Activated CD8-positive, alpha-beta memory T cell treated with anti-CD3 and anti-CD28 coated beads, Interleukin-2, amount 50 U/mL, for 24 hours (primary cell): ENCODE results near the gene C19orf53.

ENCODE experiments used
- DNase-seq: peaks from one replicate; pipeline ENCODE4 v3.0.0-alpha.2; 2020; ENCODE audit errors: extremely low read depth

The C19orf53 gene

DNA sequence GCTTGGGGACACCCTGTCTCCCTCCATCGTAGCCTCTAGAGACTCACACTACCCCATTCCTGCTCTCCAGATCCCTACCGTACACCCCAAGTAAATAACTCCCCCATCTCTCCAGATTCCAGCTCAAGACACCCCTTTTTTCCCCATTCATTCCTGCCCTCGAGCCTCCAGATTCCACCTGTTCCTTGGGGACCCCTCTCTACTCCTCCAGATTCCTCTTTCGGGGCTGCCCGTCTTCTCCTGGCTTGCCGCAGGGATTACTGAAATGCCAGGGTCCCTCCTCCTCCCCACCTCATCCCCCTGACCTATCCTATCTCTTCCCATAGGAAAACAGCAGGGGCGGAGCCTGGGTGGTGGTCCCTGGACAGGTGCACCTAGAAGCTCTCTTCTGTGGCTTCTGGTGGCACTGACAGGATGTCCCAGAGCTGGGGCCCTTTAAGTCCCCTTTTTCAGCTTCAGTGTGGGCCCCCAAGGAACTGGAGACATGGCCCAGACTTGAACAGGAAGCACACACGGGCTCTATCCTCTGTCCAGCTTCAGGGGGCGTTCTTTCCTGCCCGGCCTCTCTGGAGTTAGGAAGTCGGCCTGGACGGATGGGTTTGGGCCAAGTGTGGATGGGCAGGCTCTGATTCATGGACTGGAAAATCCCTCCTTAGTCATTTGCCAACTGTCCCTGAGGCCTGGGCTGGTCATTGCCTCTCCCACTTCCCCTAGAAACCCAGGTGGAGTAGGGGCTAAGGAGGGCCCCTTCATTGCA, 22.2 kb downstream of the C19orf53 start:
- no peak for DNase-seq

DNA sequence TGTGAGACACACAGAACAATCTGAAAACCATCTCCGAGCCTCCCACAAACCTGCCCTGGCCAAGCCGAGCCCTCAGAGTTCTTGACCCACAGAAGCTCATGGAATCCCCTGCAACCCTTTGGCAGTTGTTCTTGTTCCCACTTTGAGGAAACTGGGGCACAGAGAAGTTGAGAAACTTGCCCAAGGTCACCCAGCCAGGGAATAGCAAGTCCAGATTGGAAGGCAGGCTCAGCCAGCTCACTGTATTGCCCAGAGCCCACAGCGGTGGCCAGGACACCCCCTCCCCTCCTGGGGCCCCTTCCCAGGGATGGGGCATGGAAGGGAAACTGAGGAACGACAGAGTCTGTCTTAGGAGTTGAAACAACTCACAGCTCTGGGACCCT, 22.8 kb downstream of the C19orf53 start:
- no peak for DNase-seq

GRCh38 chr19:13797870-13798269, 23.6 kb downstream of the C19orf53 start:
- DNase-seq: no peak

- no peak for DNase-seq
These were observed 25.4 kb downstream of the C19orf53 start for GRCh38 chr19:13799669-13800068.

- DNase-seq: no peak
These were observed 28.8 kb downstream of the C19orf53 start for GRCh38 chr19:13803038-13803437.

- DNase-seq: no peak
These were observed 30.8 kb downstream of the C19orf53 start for GRCh38 chr19:13804830-13805683.

GRCh38 chr19:13806728-13807127, 32.5 kb downstream of the C19orf53 start:
- DNase-seq: no peak

DNA sequence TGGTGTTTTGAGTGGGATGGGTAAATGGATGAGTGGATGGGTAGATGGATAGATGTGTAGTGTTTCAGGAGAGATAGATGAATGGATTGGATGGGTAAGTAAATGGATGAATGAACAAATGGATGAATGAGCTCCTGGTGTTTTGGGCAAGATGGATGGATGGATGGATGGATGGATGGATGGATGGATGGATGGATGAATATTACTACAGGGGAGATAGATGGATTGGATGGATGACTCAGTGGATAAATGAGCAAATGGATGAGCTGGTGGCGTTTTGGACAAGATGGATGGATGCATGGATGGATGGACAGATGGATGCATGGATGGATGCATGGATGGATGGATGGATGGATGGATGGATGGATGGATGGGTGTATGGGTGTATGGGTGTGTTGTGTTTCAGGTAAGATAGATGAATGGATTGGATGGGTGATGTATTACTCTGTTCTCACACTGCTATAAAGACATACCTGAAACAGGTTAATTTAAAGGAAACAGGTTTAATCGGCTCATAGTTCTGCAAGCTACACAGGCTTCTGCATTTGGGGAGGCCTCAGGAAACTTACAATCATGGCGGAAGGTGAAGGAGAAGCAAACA, 33.3 kb downstream of the C19orf53 start:
- no peak for DNase-seq

- DNase-seq: no peak
These were observed 34.6 kb downstream of the C19orf53 start for GRCh38 chr19:13808856-13809255.

- no peak for DNase-seq
These were observed 38.3 kb downstream of the C19orf53 start for GRCh38 chr19:13812544-13812943.

DNA sequence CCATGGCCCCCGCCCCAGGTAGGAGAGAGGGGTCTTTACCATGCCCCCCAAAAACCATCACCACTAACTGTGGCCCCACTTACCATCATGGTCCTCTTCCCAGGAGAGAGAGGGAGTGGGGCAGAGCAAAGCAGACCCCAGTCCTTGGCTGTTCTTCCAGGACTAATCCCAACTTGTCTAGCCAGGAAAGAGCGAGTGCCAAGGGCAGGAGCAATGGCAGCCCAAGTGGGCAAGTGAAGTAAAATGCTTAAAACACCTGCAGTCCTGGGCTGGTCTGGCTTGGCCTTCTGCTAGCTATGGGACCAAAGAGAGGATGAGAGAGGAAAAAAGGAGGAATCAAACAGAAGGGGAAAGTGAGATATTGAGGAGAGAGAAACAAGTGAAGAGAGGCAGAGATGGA, 38.9 kb downstream of the C19orf53 start:
- DNase-seq: no peak

DNA sequence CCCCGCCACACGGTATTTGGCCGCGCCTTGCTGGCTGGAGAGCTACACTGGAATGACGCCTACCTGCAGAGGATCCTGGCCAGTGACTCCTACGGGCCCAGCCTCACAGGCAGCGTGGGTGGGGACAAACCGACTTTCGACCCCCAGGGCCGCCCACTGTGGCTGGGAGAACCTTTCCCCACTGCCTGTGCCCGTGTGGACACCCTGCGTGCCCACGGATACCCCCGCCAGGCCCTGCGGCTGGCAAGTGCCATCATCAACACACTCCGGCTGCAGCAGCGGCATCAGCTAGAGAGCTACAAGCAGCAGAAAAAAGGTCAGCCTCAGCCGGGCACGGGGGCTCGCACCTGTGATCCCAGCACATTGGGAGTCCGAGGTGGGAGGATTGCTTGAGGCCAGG, 40.3 kb downstream of the C19orf53 start:
- no peak for DNase-seq

- no peak for DNase-seq
These were observed 42.9 kb downstream of the C19orf53 start for GRCh38 chr19:13817018-13817614.

GRCh38 chr19:13817615-13818371, 43.5 kb downstream of the C19orf53 start:
- DNase-seq: no peak

DNA sequence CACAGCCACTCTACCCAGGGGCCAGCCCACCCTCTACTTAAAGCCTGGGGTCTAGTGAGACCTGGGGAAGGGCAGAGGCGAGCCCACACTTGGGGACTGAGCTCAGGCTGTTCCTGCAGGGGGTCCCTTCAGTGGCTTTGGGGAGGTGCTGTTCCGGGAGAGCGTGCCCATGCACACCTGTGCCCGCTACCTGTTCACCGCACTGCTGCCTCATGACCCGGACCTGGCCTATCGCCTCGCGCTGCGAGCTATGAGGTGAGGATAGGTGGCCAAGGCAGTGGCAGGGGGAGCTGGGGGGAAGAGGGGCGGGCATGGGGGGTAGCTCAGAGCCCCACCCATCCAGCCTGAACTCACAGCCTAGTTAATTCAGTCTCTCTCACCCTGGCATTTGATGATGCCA, 45.0 kb downstream of the C19orf53 start:
- no peak for DNase-seq

DNA sequence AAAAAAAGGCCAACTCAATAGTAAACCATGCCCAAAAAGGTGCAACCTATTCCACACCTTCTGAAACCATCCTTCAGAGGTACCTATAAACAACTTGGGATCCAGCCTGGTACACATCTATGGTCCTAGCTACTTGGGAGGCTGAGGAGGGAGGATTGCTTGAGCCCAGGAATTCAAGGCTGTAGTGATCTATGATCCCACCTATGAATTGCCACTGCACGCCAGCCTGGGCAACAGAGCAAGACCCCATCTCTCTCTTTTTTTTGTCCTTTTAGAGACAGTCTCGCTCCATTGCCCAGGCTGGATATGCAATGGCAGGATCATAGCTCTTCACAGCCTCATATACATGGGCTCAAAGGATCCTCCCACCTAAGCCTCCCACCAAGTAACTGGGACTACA, 47.0 kb downstream of the C19orf53 start:
- DNase-seq: no peak

DNA sequence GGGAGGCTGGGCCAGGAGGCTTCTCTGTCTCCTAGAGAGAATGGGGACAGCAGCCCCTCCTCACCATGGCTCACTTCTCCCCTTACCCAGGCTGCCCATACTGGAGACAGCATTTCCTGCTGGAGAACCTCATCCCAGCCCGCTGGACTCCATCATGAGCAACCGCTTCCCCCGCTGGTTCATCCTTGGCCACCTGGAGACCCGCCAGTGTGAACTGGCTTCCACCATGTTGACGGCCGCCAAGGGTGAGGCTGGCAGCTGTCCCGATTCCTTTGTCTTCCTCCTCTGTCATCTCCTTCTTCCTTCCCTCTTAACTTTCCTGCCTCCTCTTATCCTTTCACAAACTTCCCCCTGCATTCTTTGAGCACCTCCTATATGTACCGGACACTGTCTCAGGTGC, 49.0 kb downstream of the C19orf53 start:
- no peak for DNase-seq

GRCh38 chr19:13823901-13824300, 49.6 kb downstream of the C19orf53 start:
- DNase-seq: no peak

DNA sequence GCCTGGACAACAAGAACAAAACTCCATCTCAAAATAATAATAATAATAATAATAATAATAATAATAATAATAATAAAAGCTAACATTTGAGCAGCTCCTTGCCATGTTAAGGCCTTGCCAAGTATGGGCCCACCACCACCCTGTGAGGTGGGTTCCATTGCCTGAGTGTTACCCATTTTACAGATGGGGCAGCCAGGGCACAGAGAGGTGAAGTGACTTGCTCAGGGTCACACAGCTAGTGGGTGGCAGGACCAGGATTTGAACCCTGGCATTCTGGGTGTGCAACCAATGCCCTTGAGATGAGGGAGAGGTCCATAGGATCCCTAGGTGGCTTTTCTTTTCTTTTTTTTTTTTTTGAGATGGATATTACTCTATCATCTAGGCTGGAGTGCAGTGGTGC, 50.4 kb downstream of the C19orf53 start:
- no peak for DNase-seq

- DNase-seq: no peak
These were observed 51.5 kb downstream of the C19orf53 start for GRCh38 chr19:13825489-13826441.
